SK-N-SH treated with all-trans-retinoic acid at 6 μM for 48 hours (cell line): ENCODE measurements around the gene KIF18A.

Experiments
- PPARA ChIP-seq: fragments of 250-450 bp; sonication (Bioruptor Pico); IDR thresholded peaks from 2 replicates; pipeline ENCODE4 v1.5.0; 2020; ENCODE audit warnings: mild to moderate bottlenecking, borderline replicate concordance
- RARB ChIP-seq: fragments of 250-450 bp; sonication (Bioruptor Pico); IDR thresholded peaks from 2 replicates; pipeline ENCODE4 v1.8.0; 2021; ENCODE audit warnings: mild to moderate bottlenecking, moderate library complexity
- SNAI2 ChIP-seq: fragments of 250-450 bp; sonication (Bioruptor Pico); IDR thresholded peaks from 2 replicates; pipeline ENCODE4 v1.5.0; 2020; ENCODE audit warnings: mild to moderate bottlenecking, moderate library complexity
- TOX ChIP-seq: fragments of 250-450 bp; sonication (Bioruptor Pico); IDR thresholded peaks from 2 replicates; pipeline ENCODE4 v1.8.0; 2021; ENCODE audit warnings: mild to moderate bottlenecking, moderate library complexity, borderline replicate concordance
- ZFP30 ChIP-seq: fragments of 450-650 bp; formaldehyde crosslinking; IDR thresholded peaks from 2 replicates; pipeline ENCODE4 v1.5.0; 2022; ENCODE audit warnings: mild to moderate bottlenecking, moderate library complexity
- ZNF565 ChIP-seq: fragments of 450-650 bp; formaldehyde crosslinking; conservative IDR thresholded peaks from 2 replicates; pipeline ENCODE4 v1.5.0; 2020; ENCODE audit warnings: low read depth, mild to moderate bottlenecking, moderate library complexity
- TF ChIP-seq, protein P1 (sequence below): fragments of 250-450 bp; sonication (Bioruptor Pico); IDR thresholded peaks from 2 replicates; pipeline ENCODE4 v1.8.0; 2020; ENCODE audit warnings: mild to moderate bottlenecking, moderate library complexity, borderline replicate concordance

DNA sequence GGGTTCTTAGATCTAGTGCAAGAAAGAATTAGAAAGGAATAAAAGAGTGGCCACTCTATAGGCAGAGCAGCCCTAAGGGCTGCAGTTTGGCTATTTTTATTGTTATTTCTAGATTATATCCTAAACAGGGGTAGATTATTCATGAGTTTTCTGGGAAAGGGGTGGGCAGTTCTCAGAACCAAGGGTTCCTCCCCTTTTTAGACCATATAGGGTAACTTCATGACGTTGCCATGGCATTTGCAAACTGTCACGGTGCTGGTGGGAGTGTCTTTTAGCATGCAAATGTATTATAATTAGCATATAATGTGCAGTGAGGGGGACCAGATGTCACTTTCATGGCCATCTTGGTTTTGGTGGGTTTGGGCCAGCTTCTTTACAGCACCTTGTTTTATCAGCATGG lies 44.8 kb upstream of the KIF18A start:
- TF ChIP-seq ZFP30 (CRISPR knock-in tag): no peak
- TF ChIP-seq PPARA (CRISPR knock-in tag): no peak
- no peak for TF ChIP-seq SNAI2 (CRISPR knock-in tag)
- TF ChIP-seq, protein P1, sequence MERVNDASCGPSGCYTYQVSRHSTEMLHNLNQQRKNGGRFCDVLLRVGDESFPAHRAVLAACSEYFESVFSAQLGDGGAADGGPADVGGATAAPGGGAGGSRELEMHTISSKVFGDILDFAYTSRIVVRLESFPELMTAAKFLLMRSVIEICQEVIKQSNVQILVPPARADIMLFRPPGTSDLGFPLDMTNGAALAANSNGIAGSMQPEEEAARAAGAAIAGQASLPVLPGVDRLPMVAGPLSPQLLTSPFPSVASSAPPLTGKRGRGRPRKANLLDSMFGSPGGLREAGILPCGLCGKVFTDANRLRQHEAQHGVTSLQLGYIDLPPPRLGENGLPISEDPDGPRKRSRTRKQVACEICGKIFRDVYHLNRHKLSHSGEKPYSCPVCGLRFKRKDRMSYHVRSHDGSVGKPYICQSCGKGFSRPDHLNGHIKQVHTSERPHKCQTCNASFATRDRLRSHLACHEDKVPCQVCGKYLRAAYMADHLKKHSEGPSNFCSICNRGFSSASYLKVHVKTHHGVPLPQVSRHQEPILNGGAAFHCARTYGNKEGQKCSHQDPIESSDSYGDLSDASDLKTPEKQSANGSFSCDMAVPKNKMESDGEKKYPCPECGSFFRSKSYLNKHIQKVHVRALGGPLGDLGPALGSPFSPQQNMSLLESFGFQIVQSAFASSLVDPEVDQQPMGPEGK: no peak
- TF ChIP-seq TOX (CRISPR knock-in tag): no peak
- TF ChIP-seq RARB (CRISPR knock-in tag): no peak
- TF ChIP-seq ZNF565 (CRISPR knock-in tag): no peak
